ENCODE measurements around the gene HTT. TPM values are rescaled to one million over a fixed set of nuclear protein-coding genes. Genes with fewer than 3 reads are reported as not detected.

The HTT gene
- total and polyA plus RNA-seq, 12 donors: 16.1 to 77.1 (median 47.1) TPM

- Histone ChIP-seq H3K36me3 (replicated peaks in 1 of 2) (peaks cover 0 to 75% of the 10 kb centered on the region in 2 donors), H3K4me3 (no peak overlapping the region), H3K9me3 (replicated peaks in 1 of 3) (no peaks in the 10 kb centered on the region), H3K27me3 (no peaks in the 10 kb centered on the region), H3K27ac (peak overlapping the region in 1 of 5 donors; percentile 11), H3K4me1 (replicated peaks in 1 of 2) (no peaks in the 10 kb centered on the region)
- intact Hi-C loops (cut with DNase I): loop anchor here in 1 of 2 donors (5.0 kb wide), 1 partner anchor 33 kb away; no protein-coding TSS in a partner anchor
- TF ChIP-seq, protein P1, sequence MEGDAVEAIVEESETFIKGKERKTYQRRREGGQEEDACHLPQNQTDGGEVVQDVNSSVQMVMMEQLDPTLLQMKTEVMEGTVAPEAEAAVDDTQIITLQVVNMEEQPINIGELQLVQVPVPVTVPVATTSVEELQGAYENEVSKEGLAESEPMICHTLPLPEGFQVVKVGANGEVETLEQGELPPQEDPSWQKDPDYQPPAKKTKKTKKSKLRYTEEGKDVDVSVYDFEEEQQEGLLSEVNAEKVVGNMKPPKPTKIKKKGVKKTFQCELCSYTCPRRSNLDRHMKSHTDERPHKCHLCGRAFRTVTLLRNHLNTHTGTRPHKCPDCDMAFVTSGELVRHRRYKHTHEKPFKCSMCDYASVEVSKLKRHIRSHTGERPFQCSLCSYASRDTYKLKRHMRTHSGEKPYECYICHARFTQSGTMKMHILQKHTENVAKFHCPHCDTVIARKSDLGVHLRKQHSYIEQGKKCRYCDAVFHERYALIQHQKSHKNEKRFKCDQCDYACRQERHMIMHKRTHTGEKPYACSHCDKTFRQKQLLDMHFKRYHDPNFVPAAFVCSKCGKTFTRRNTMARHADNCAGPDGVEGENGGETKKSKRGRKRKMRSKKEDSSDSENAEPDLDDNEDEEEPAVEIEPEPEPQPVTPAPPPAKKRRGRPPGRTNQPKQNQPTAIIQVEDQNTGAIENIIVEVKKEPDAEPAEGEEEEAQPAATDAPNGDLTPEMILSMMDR (IDR thresholded peaks at IDR 0.05): no peak
- TF ChIP-seq POLR2A (IDR thresholded peaks at IDR 0.05): no peak
- WGBS, 4 donors: 63 to 69% (median 65%) methylated on average over 6 of the region's 6 CpGs
- DNase-seq: no peak
These were observed 60.9 kb downstream of the HTT start for GRCh38 chr4:3135155-3136011.

GRCh38 chr4:3136454-3136853 lies 62.0 kb downstream of the HTT start:
- Histone ChIP-seq H3K9me3 (replicated peaks in 1 of 3) (no peaks in the 10 kb centered on the region), H3K27ac (no peak overlapping the region), H3K4me1 (replicated peaks in 1 of 2) (no peaks in the 10 kb centered on the region), H3K27me3 (no peaks in the 10 kb centered on the region), H3K4me3 (no peak overlapping the region), H3K36me3 (replicated peaks in 1 of 2) (peaks cover 0 to 71% of the 10 kb centered on the region in 2 donors)
- DNase-seq: no peak
- intact Hi-C loops (cut with DNase I): loop anchor here in 1 of 2 donors (5.0 kb wide), 1 partner anchor 34 kb away; no protein-coding TSS in a partner anchor
- TF ChIP-seq, protein P1 (IDR thresholded peaks at IDR 0.05): peak in 5 of 6 experiments; percentile 8 to 52 (median 47)
- no peak for TF ChIP-seq POLR2A (IDR thresholded peaks at IDR 0.05)
- WGBS, 4 donors: 93 to 97% (median 96%) methylated on average over 2 of the region's 2 CpGs

DNA sequence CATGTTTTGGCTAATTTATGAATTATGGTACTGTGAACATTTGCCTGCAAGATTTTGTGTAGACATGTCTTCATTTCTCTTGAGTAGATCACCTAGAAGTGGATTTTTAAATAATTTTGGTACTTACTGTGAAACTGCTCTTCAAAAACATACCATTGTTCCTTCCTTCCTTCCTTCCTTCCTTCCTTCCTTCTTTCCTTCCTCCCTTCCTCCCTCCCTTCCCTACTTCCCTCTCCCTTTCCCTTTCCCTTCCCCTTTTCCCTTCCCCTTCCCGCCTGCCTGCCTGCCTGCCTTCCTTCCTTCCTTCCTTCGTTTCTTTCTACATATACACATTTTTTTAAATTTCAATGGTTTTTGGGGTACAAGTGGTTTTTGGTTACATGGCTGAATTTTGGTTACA lies 63.4 kb downstream of the HTT start:
- H3K4me3 ChIP-seq: no peak overlapping the region
- H3K4me1 ChIP-seq (replicated peaks in 1 of 2): no peaks in the 10 kb centered on the region
- intact Hi-C loops (cut with DNase I): loop anchor here in 1 of 2 donors (5.0 kb wide), 1 partner anchor 36 kb away; no protein-coding TSS in a partner anchor
- no peak overlapping the region for H3K27ac ChIP-seq
- H3K36me3 ChIP-seq (replicated peaks in 1 of 2): peaks cover 0 to 57% of the 10 kb centered on the region in 2 donors
- no peak for DNase-seq
- 69 to 81% (median 77%) methylated on average over 2 of the region's 2 CpGs for WGBS, 4 donors
- TF ChIP-seq, protein P1 (IDR thresholded peaks at IDR 0.05): no peak
- no peak for TF ChIP-seq POLR2A (IDR thresholded peaks at IDR 0.05)
- H3K27me3 ChIP-seq: no peaks in the 10 kb centered on the region
- H3K9me3 ChIP-seq (replicated peaks in 1 of 3): no peaks in the 10 kb centered on the region

- TF ChIP-seq, protein P1 (IDR thresholded peaks at IDR 0.05): peak in 5 of 6 experiments; percentile 16 to 41 (median 32)
- no peak for TF ChIP-seq POLR2A (IDR thresholded peaks at IDR 0.05)
- Histone ChIP-seq H3K9me3 (replicated peaks in 1 of 3) (no peaks in the 10 kb centered on the region), H3K36me3 (replicated peaks in 1 of 2) (peaks cover 0 to 59% of the 10 kb centered on the region in 2 donors), H3K4me3 (no peak overlapping the region), H3K27me3 (no peaks in the 10 kb centered on the region), H3K4me1 (replicated peaks in 1 of 2) (no peaks in the 10 kb centered on the region), H3K27ac (no peak overlapping the region)
- DNase-seq: no peak
- 78 to 92% (median 85%) methylated on average over 2 of the region's 2 CpGs for WGBS, 4 donors
- intact Hi-C loops (cut with DNase I): no loop called here
These were observed 70.9 kb downstream of the HTT start for GRCh38 chr4:3145234-3145924.

All from adrenal gland (tissue), 12 donors.